GM19035 (cell line): Measurements from ENCODE around the gene SMARCB1.

Experiments used
- ATAC-seq: cut with Tn5 transposase; IDR thresholded peaks from one replicate; pipeline ENCODE4 v1.9.1; 2021; ENCODE audit not compliant: unreplicated experiment

Gene SMARCB1

GRCh38 chr22:23874871-23875270 is 88.1 kb downstream of the SMARCB1 start:
- ATAC-seq, result no peak

- no peak for ATAC-seq
These were observed 89.0 kb downstream of the SMARCB1 start for GRCh38 chr22:23875801-23876200.

GRCh38 chr22:23877566-23877965 is 90.8 kb downstream of the SMARCB1 start:
- no peak for ATAC-seq

GRCh38 chr22:23878219-23878618 is 91.5 kb downstream of the SMARCB1 start:
- ATAC-seq, result no peak

GRCh38 chr22:23882370-23882769 is 95.6 kb downstream of the SMARCB1 start:
- ATAC-seq, result no peak

- ATAC-seq, result no peak
These were observed 96.9 kb downstream of the SMARCB1 start for GRCh38 chr22:23883658-23884057.

- no peak for ATAC-seq
These were observed 97.4 kb downstream of the SMARCB1 start for GRCh38 chr22:23884140-23884539.
